GM20431 (cell line): ENCODE data around the gene PCDHB15.
"Not testable (repeated sequence)": the region's sequence is repeated elsewhere in the genome, so short reads cannot be mapped to it uniquely, and the experiment has no call there.

ENCODE experiments used
- in situ Hi-C: fragments of 300-500 bp; cut with MseI, MboI; formaldehyde crosslinking; loops from one replicate; pipeline ENCODE4 v1.15.0; 2020; ENCODE audit warnings: low sequenced_read_pairs; ENCODE audit not compliant: unreplicated experiment

The PCDHB15 gene

GRCh38 chr5:141246971-141247370 lies 1.8 kb downstream of the PCDHB15 start:
- in situ Hi-C loops: not testable (repeated sequence)

- in situ Hi-C loops: not testable (repeated sequence)
These were observed 2.2 kb downstream of the PCDHB15 start for GRCh38 chr5:141247434-141247833.

- in situ Hi-C loops: no loop called here
These were observed 5.4 kb downstream of the PCDHB15 start for GRCh38 chr5:141250576-141250975.

GRCh38 chr5:141258464-141258863 lies 13.3 kb downstream of the PCDHB15 start:
- in situ Hi-C loops: no loop called here

GRCh38 chr5:141258948-141259347 lies 13.8 kb downstream of the PCDHB15 start:
- in situ Hi-C loops: no loop called here

- in situ Hi-C loops: no loop called here
These were observed 15.5 kb downstream of the PCDHB15 start for GRCh38 chr5:141260458-141261237.

- in situ Hi-C loops: no loop called here
These were observed 16.0 kb downstream of the PCDHB15 start for GRCh38 chr5:141261238-141261546.

GRCh38 chr5:141269195-141269594 lies 24.0 kb downstream of the PCDHB15 start:
- in situ Hi-C loops: no loop called here

- in situ Hi-C loops: no loop called here
These were observed 27.7 kb downstream of the PCDHB15 start for GRCh38 chr5:141272906-141273305.

- in situ Hi-C loops: no loop called here
These were observed 53.2 kb downstream of the PCDHB15 start for GRCh38 chr5:141298376-141298775.
